ENCODE measurements around the gene FNDC8.
"Not testable (repeated sequence)": the region's sequence is repeated elsewhere in the genome, so short reads cannot be mapped to it uniquely, and the experiment has no call there.

The FNDC8 gene

GRCh38 chr17:35174835-35175334 is 53.5 kb downstream of the FNDC8 start:
- DNase-seq, result no peak

- DNase-seq, result no peak
Measured at GRCh38 chr17:35175638-35176415, 54.4 kb downstream of the FNDC8 start.

- no peak for DNase-seq
Measured at GRCh38 chr17:35176897-35177296, 55.5 kb downstream of the FNDC8 start.

GRCh38 chr17:35179379-35179778 is 58.0 kb downstream of the FNDC8 start:
- not testable (repeated sequence) for DNase-seq
